WTC11 (cell line): Measurements from ENCODE around the gene EP400. TPM values are rescaled to one million over a fixed set of nuclear protein-coding genes. Genes with fewer than 3 reads are reported as not detected.

Experiments used
- ATAC-seq: fragments of 200-7000 bp; cut with Tn5 transposase; 2 replicates; pipeline ENCODE4 v1.10.0; 2021; ENCODE audit warnings: mild to moderate bottlenecking, moderate library complexity
- CTCF ChIA-PET: fragments of 300-600 bp; sonication (Branson Sonifier 250); formaldehyde crosslinking; loops from one replicate; lab custom pipeline; 2021; ENCODE audit warnings: antibody characterized with exemption; lab: Charles Lee
- POLR2A ChIA-PET: fragments of 350-600 bp; sonication (Branson Sonifier 250); formaldehyde crosslinking; loops from one replicate; lab custom pipeline; 2021; ENCODE audit warnings: antibody characterized with exemption; lab: Charles Lee
- DNase-seq: peaks from one replicate; pipeline ENCODE4 v3.0.0; 2021; ENCODE audit warnings: low spot score
- H3K27ac Mint-ChIP-seq: 2 replicates; pipeline ENCODE4 v1.8.0; 2021; ENCODE audit warnings: mixed read lengths
- H3K27me3 Mint-ChIP-seq: 2 replicates; pipeline ENCODE4 v1.8.0; 2021; ENCODE audit warnings: low read depth, mild to moderate bottlenecking, moderate library complexity, mixed read lengths
- H3K36me3 Mint-ChIP-seq: 2 replicates; pipeline ENCODE4 v1.8.0; 2021; ENCODE audit warnings: mixed read lengths
- H3K4me1 Mint-ChIP-seq: 2 replicates; pipeline ENCODE4 v1.8.0; 2022; ENCODE audit warnings: mixed read lengths
- H3K4me3 Mint-ChIP-seq: 2 replicates; pipeline ENCODE4 v1.8.0; 2021; ENCODE audit warnings: mild to moderate bottlenecking, moderate library complexity, mixed read lengths
- H3K9me3 Mint-ChIP-seq: 2 replicates; pipeline ENCODE4 v1.8.0; 2021; ENCODE audit warnings: mixed read lengths
- AR ChIP-seq: fragments of 250-450 bp; sonication (Bioruptor Pico); IDR thresholded peaks from 2 replicates; pipeline ENCODE4 v1.9.0; 2021; ENCODE audit warnings: mild to moderate bottlenecking
- ATF6 ChIP-seq: sonication (generic); formaldehyde crosslinking; IDR thresholded peaks from 2 replicates; pipeline ENCODE4 v1.8.1; 2023; ENCODE audit warnings: mild to moderate bottlenecking, missing genetic modification reagents
- CDX4 ChIP-seq: fragments of 250-450 bp; sonication (Bioruptor Pico); IDR thresholded peaks from 2 replicates; pipeline ENCODE4 v1.9.0; 2021; ENCODE audit warnings: moderate library complexity, mild to moderate bottlenecking, inconsistent platforms, borderline replicate concordance
- CREM ChIP-seq: sonication (generic); formaldehyde crosslinking; IDR thresholded peaks from 2 replicates; pipeline ENCODE4 v1.8.1; 2022; ENCODE audit warnings: mild to moderate bottlenecking, missing genetic modification reagents, moderate library complexity
- GRHL2 ChIP-seq: fragments of 250-450 bp; sonication (Bioruptor Pico); IDR thresholded peaks from 2 replicates; pipeline ENCODE4 v1.8.0; 2022; ENCODE audit warnings: mild to moderate bottlenecking, moderate library complexity; ENCODE audit not compliant: insufficient replicate concordance, severe bottlenecking
- HMGXB4 ChIP-seq: sonication (generic); formaldehyde crosslinking; IDR thresholded peaks from 2 replicates; pipeline ENCODE4 v1.8.1; 2023; ENCODE audit warnings: mild to moderate bottlenecking, moderate library complexity, missing genetic modification reagents
- MLX ChIP-seq: sonication (generic); formaldehyde crosslinking; IDR thresholded peaks from 2 replicates; pipeline ENCODE4 v1.8.1; 2023; ENCODE audit warnings: mild to moderate bottlenecking, missing genetic modification reagents, moderate library complexity
- NFYB ChIP-seq: sonication (generic); formaldehyde crosslinking; conservative IDR thresholded peaks from 2 replicates; pipeline ENCODE4 v1.8.0; 2022; ENCODE audit warnings: low read depth, missing genetic modification reagents
- SOX15 ChIP-seq: fragments of 250-450 bp; sonication (Bioruptor Pico); IDR thresholded peaks from 2 replicates; pipeline ENCODE4 v1.9.0; 2021; ENCODE audit warnings: mild to moderate bottlenecking
- ZBTB43 ChIP-seq: sonication (generic); formaldehyde crosslinking; IDR thresholded peaks from 2 replicates; pipeline ENCODE4 v1.8.1; 2023; ENCODE audit warnings: mild to moderate bottlenecking, missing genetic modification reagents
- ZMAT4 ChIP-seq: fragments of 250-450 bp; sonication (Bioruptor Pico); IDR thresholded peaks from 2 replicates; pipeline ENCODE4 v1.9.0; 2021; ENCODE audit warnings: mild to moderate bottlenecking
- ZNF219 ChIP-seq: sonication (generic); formaldehyde crosslinking; IDR thresholded peaks from 2 replicates; pipeline ENCODE4 v1.8.0; 2023; ENCODE audit warnings: missing genetic modification reagents, mild to moderate bottlenecking, borderline replicate concordance
- ZNF671 ChIP-seq: fragments of 250-450 bp; sonication (Bioruptor Pico); IDR thresholded peaks from 2 replicates; pipeline ENCODE4 v1.8.0; 2021; ENCODE audit warnings: mild to moderate bottlenecking
- total RNA-seq: library from RNA; stranded (reverse); gene quantifications from 3 replicates; pipeline ENCODE4 v1.2.3, GENCODE V29; 2021

Gene EP400
- total RNA-seq, 1 experiment from 2014 or later, result 75.8 TPM

GRCh38 chr12:131919051-131919347, 30.7 kb upstream of the EP400 start:
- H3K27ac Mint-ChIP-seq, result no peak overlapping the region
- no peak overlapping the region for H3K4me3 Mint-ChIP-seq
- no peaks in the 10 kb centered on the region for H3K4me1 Mint-ChIP-seq
- H3K9me3 Mint-ChIP-seq, result no peaks in the 10 kb centered on the region
- ATAC-seq, result no peak
- ChIA-PET CTCF (no interaction called here), POLR2A (no interaction called here)
- no peaks in the 10 kb centered on the region for H3K27me3 Mint-ChIP-seq
- no peak for TF ChIP-seq MLX (CRISPR knock-in tag)
- TF ChIP-seq NFYB (CRISPR knock-in tag), result no peak
- TF ChIP-seq ZMAT4 (CRISPR knock-in tag), result no peak
- TF ChIP-seq ATF6 (CRISPR knock-in tag), result no peak
- DNase-seq, result no peak
- H3K36me3 Mint-ChIP-seq, result peaks cover 13% of the 10 kb centered on the region; the same call in 1 of the 2 replicates

- H3K9me3 Mint-ChIP-seq, result no peaks in the 10 kb centered on the region
- no peak overlapping the region for H3K27ac Mint-ChIP-seq
- H3K4me3 Mint-ChIP-seq, result no peak overlapping the region
- TF ChIP-seq AR (CRISPR knock-in tag) (no peak), ZNF671 (CRISPR knock-in tag) (no peak), GRHL2 (no peak), HMGXB4 (CRISPR knock-in tag) (no peak), CREM (CRISPR knock-in tag) (no peak), ZBTB43 (no peak)
- DNase-seq (no peak), ATAC-seq (no peak)
- no peaks in the 10 kb centered on the region for H3K4me1 Mint-ChIP-seq
- ChIA-PET POLR2A (no interaction called here), CTCF (no interaction called here)
- no peaks in the 10 kb centered on the region for H3K27me3 Mint-ChIP-seq
- 0 out of 2 replicates have a peak, but pooled peaks cover 8% of the 10 kb centered on the region for H3K36me3 Mint-ChIP-seq
These were observed 30.2 kb upstream of the EP400 start for GRCh38 chr12:131919366-131920156.

GRCh38 chr12:131920157-131920508, 29.6 kb upstream of the EP400 start:
- DNase-seq, result no peak
- no peaks in the 10 kb centered on the region for H3K27me3 Mint-ChIP-seq
- H3K4me1 Mint-ChIP-seq, result no peaks in the 10 kb centered on the region
- TF ChIP-seq CDX4 (CRISPR knock-in tag) (no peak), SOX15 (CRISPR knock-in tag) (no peak), ZNF219 (CRISPR knock-in tag) (no peak), ATF6 (CRISPR knock-in tag) (no peak), HMGXB4 (CRISPR knock-in tag) (no peak)

More at GRCh38 chr12:131920157-131920508, 29.6 kb upstream of the EP400 start:
- Mint-ChIP-seq H3K36me3 (0 out of 2 replicates have a peak, but pooled peaks cover 5% of the 10 kb centered on the region), H3K4me3 (no peak overlapping the region), H3K9me3 (no peaks in the 10 kb centered on the region), H3K27ac (no peak overlapping the region)
- ChIA-PET POLR2A (no interaction called here), CTCF (no interaction called here)
- no peak for ATAC-seq
